Nasal cavity respiratory epithelium epithelial cell of viscerocranial mucosa (primary cell): ENCODE measurements around the gene CYP2A13. TPM values are rescaled to one million over a fixed set of nuclear protein-coding genes. Genes with fewer than 3 reads are reported as not detected.

Experiments used
- total RNA-seq: library from RNA; depleted of rRNA; stranded (reverse); fragments of >200 nt; gene quantifications from 2 replicates; pipeline ENCODE4 v1.2.3, GENCODE V29; 2014

CYP2A13 gene, protein sequence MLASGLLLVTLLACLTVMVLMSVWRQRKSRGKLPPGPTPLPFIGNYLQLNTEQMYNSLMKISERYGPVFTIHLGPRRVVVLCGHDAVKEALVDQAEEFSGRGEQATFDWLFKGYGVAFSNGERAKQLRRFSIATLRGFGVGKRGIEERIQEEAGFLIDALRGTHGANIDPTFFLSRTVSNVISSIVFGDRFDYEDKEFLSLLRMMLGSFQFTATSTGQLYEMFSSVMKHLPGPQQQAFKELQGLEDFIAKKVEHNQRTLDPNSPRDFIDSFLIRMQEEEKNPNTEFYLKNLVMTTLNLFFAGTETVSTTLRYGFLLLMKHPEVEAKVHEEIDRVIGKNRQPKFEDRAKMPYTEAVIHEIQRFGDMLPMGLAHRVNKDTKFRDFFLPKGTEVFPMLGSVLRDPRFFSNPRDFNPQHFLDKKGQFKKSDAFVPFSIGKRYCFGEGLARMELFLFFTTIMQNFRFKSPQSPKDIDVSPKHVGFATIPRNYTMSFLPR
- total RNA-seq, result not detected in 2 replicates

DNA sequence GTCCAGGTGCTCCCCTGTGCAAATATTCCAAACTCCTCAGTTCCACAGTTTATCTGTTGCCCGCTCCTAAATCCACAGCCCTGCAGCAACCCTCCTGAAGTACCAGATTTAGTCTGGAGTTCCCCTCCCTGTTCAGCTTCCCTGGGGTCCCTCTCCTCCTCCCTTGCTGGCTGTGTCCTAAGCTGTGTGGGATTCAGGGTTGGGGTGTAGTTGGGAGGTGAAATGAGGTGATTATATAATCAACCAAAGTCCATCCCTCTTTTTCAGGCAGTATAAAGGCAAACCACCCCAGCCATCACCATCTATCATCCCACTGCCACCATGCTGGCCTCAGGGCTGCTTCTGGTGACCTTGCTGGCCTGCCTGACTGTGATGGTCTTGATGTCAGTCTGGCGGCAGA, at the start of gene CYP2A13:
Gene CYP2A13, plus strand, starts transcription at position 301 of the 400 bp plus-strand sequence. Its CDS starts 21 bp downstream, at position 322.

DNA sequence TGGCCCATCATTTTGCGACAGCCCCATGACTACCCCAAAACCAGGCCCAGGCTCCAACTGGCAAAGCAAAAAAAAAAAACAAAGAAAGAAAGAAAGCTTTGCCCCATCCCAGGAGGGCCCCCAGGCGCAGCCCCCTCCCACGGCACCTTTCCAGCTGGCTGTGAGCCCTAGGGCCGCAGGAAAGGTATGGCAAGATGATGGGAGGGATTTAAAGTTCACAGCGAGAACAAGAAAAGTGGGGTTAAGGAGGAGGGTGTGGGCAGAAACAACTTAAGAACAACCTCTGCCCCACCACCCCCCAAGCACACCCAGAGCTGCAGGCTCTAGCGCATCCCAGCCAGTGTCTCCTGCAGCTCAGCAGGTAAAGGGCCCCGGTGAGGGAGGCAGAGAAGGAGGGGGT, 25.9 kb downstream of the CYP2A13 start, which contains the start of gene CYP2F1:
Gene CYP2F1, plus strand, starts transcription at position 301 of the 400 bp plus-strand sequence. CDS start 1,757 bp downstream, outside the sequence.

Other genes with a start within 250 kb of the CYP2A13 start
- not detected in 2 replicates for gene CYP2A6, start 238.0 kb upstream of the CYP2A13 start, total RNA-seq
- gene CYP2A7, start 206.2 kb upstream of the CYP2A13 start, total RNA-seq, result not detected in 2 replicates
- not detected in 2 replicates for gene CYP2B6, start 97.2 kb upstream of the CYP2A13 start, total RNA-seq
- not detected in 2 replicates for gene CYP2F1, start 26.0 kb downstream of the CYP2A13 start, total RNA-seq
- 19.5 and 44.2 TPM in 2 replicates for gene CYP2S1, start 104.8 kb downstream of the CYP2A13 start, total RNA-seq
- gene AXL, start 130.8 kb downstream of the CYP2A13 start, total RNA-seq, result 23.9 and 40.2 TPM in 2 replicates
- gene HNRNPUL1, start 175.9 kb downstream of the CYP2A13 start, total RNA-seq, result 50.6 and 112 TPM in 2 replicates
- 10.3 and 18.2 TPM in 2 replicates for gene CCDC97, start 221.7 kb downstream of the CYP2A13 start, total RNA-seq